GM23248 (cell line): ENCODE measurements around the gene SAMD8.

Experiments used
- EZH2 ChIP-seq: fragments of 200-600 bp; sonication (generic); IDR thresholded peaks from 2 replicates; pipeline ENCODE4 v1.6.1; 2018; ENCODE audit warnings: antibody characterized with exemption, mild to moderate bottlenecking; ENCODE audit not compliant: insufficient read depth, poor library complexity, severe bottlenecking
- EZH2phosphoT487 ChIP-seq: fragments of 200-600 bp; sonication (generic); IDR thresholded peaks from 2 replicates; pipeline ENCODE4 v1.6.1; 2018; ENCODE audit warnings: antibody characterized with exemption, moderate library complexity, mild to moderate bottlenecking, low read depth; ENCODE audit not compliant: insufficient read depth

DNA sequence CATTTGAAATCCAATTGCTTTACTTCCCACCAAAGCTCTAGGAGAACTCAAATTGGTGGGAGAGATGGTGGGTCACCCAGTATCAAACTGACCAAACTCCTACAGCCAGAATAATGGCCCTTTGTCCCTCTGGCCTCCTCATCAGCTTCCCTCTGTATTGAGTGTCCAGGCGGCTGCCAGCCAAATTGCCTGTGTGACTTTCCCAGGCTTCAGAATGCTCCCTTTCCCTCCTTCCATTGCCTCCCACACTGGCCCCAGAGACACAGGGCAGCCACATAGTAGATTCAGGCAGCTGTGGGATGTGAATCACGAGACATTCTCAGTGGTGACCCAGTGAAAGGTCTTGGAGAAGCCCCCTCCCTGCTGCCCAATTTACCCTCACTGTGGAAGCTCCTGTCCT, 86.5 kb downstream of the SAMD8 start:
- no peak for TF ChIP-seq EZH2
- no peak for TF ChIP-seq EZH2phosphoT487
